WTC11 (cell line): ENCODE data around the gene IFNAR2. TPM values are rescaled to one million over a fixed set of nuclear protein-coding genes. Genes with fewer than 3 reads are reported as not detected.

ENCODE experiments used
- ATAC-seq: fragments of 200-7000 bp; cut with Tn5 transposase; 2 replicates; pipeline ENCODE4 v1.10.0; 2021; ENCODE audit warnings: mild to moderate bottlenecking, moderate library complexity
- CTCF ChIA-PET: fragments of 300-600 bp; sonication (Branson Sonifier 250); formaldehyde crosslinking; loops from one replicate; lab custom pipeline; 2021; ENCODE audit warnings: antibody characterized with exemption; lab: Charles Lee
- POLR2A ChIA-PET: fragments of 350-600 bp; sonication (Branson Sonifier 250); formaldehyde crosslinking; loops from one replicate; lab custom pipeline; 2021; ENCODE audit warnings: antibody characterized with exemption; lab: Charles Lee
- DNase-seq: peaks from one replicate; pipeline ENCODE4 v3.0.0; 2021; ENCODE audit warnings: low spot score
- H3K27ac Mint-ChIP-seq: 2 replicates; pipeline ENCODE4 v1.8.0; 2021; ENCODE audit warnings: mixed read lengths
- H3K27me3 Mint-ChIP-seq: 2 replicates; pipeline ENCODE4 v1.8.0; 2021; ENCODE audit warnings: low read depth, mild to moderate bottlenecking, moderate library complexity, mixed read lengths
- H3K36me3 Mint-ChIP-seq: 2 replicates; pipeline ENCODE4 v1.8.0; 2021; ENCODE audit warnings: mixed read lengths
- H3K4me1 Mint-ChIP-seq: 2 replicates; pipeline ENCODE4 v1.8.0; 2022; ENCODE audit warnings: mixed read lengths
- H3K4me3 Mint-ChIP-seq: 2 replicates; pipeline ENCODE4 v1.8.0; 2021; ENCODE audit warnings: mild to moderate bottlenecking, moderate library complexity, mixed read lengths
- H3K9me3 Mint-ChIP-seq: 2 replicates; pipeline ENCODE4 v1.8.0; 2021; ENCODE audit warnings: mixed read lengths
- ATF3 ChIP-seq: sonication (generic); formaldehyde crosslinking; conservative IDR thresholded peaks from 2 replicates; pipeline ENCODE4 v1.8.1; 2022; ENCODE audit warnings: mild to moderate bottlenecking, missing genetic modification reagents
- CBFB ChIP-seq: sonication (generic); formaldehyde crosslinking; IDR thresholded peaks from 2 replicates; pipeline ENCODE4 v1.8.1; 2022; ENCODE audit warnings: mild to moderate bottlenecking, low read depth, missing genetic modification reagents
- ESRRA ChIP-seq: sonication (generic); formaldehyde crosslinking; IDR thresholded peaks from 2 replicates; pipeline ENCODE4 v1.8.1; 2022; ENCODE audit warnings: mild to moderate bottlenecking, missing genetic modification reagents, borderline replicate concordance
- FOXK1 ChIP-seq: sonication (generic); formaldehyde crosslinking; IDR thresholded peaks from 2 replicates; pipeline ENCODE4 v1.8.0; 2022; ENCODE audit warnings: mild to moderate bottlenecking, moderate library complexity, missing genetic modification reagents
- GABPB1 ChIP-seq: sonication (generic); formaldehyde crosslinking; IDR thresholded peaks from 2 replicates; pipeline ENCODE4 v1.8.1; 2023; ENCODE audit warnings: mild to moderate bottlenecking, missing genetic modification reagents
- MLX ChIP-seq: sonication (generic); formaldehyde crosslinking; IDR thresholded peaks from 2 replicates; pipeline ENCODE4 v1.8.1; 2023; ENCODE audit warnings: mild to moderate bottlenecking, missing genetic modification reagents, moderate library complexity
- NFE2L1 ChIP-seq: sonication (generic); formaldehyde crosslinking; IDR thresholded peaks from 2 replicates; pipeline ENCODE4 v1.8.1; 2023; ENCODE audit warnings: missing genetic modification reagents
- OVOL2 ChIP-seq: fragments of 250-450 bp; sonication (Bioruptor Pico); IDR thresholded peaks from 2 replicates; pipeline ENCODE4 v1.9.0; 2021; ENCODE audit warnings: mild to moderate bottlenecking, borderline replicate concordance
- ZBTB21 ChIP-seq: sonication (generic); formaldehyde crosslinking; IDR thresholded peaks from 2 replicates; pipeline ENCODE4 v1.8.1; 2023; ENCODE audit warnings: mild to moderate bottlenecking, missing genetic modification reagents, borderline replicate concordance
- ZNF232 ChIP-seq: sonication (generic); formaldehyde crosslinking; IDR thresholded peaks from 2 replicates; pipeline ENCODE4 v1.8.0; 2022; ENCODE audit warnings: mild to moderate bottlenecking, missing genetic modification reagents
- ZSCAN18 ChIP-seq: fragments of 250-450 bp; sonication (Bioruptor Pico); IDR thresholded peaks from 2 replicates; pipeline ENCODE4 v2.1.2; 2022; ENCODE audit warnings: mild to moderate bottlenecking, moderate library complexity
- total RNA-seq: library from RNA; stranded (reverse); gene quantifications from 3 replicates; pipeline ENCODE4 v1.2.3, GENCODE V29; 2021
- TF ChIP-seq, protein P1 (sequence below): sonication (generic); formaldehyde crosslinking; IDR thresholded peaks from 2 replicates; pipeline ENCODE4 v1.8.1; 2022; ENCODE audit warnings: low read depth, mild to moderate bottlenecking, moderate library complexity, missing genetic modification reagents, borderline replicate concordance
- TF ChIP-seq, protein P2 (sequence below): sonication (generic); formaldehyde crosslinking; IDR thresholded peaks from 2 replicates; pipeline ENCODE4 v1.8.1; 2023; ENCODE audit warnings: mild to moderate bottlenecking, missing genetic modification reagents, borderline replicate concordance
- TF ChIP-seq, protein P3 (sequence below): sonication (generic); formaldehyde crosslinking; IDR thresholded peaks from 2 replicates; pipeline ENCODE4 v1.8.1; 2023; ENCODE audit warnings: mild to moderate bottlenecking, missing genetic modification reagents

The IFNAR2 gene
- total RNA-seq, 1 experiment from 2014 or later, result 13.3 TPM

- CTCF ChIA-PET, result interaction anchor here (0.7 kb wide), 1 partner anchor 105 kb away, joined by 3 read pairs; no protein-coding TSS in a partner anchor
Observed at GRCh38 chr21:33256019-33256418, 26.3 kb downstream of the IFNAR2 start.

GRCh38 chr21:33257094-33257803 is 27.5 kb downstream of the IFNAR2 start:
- H3K4me1 Mint-ChIP-seq, result 0 out of 2 replicates have a peak, but pooled peaks cover 7% of the 10 kb centered on the region
- no peak overlapping the region for H3K27ac Mint-ChIP-seq
- peaks cover 13% of the 10 kb centered on the region for H3K9me3 Mint-ChIP-seq
- POLR2A ChIA-PET, result no interaction called here
- peaks cover 61% of the 10 kb centered on the region for H3K36me3 Mint-ChIP-seq
- H3K27me3 Mint-ChIP-seq, result no peaks in the 10 kb centered on the region
- no peak overlapping the region for H3K4me3 Mint-ChIP-seq
- CTCF ChIA-PET, result no interaction called here
- TF ChIP-seq, protein P1, sequence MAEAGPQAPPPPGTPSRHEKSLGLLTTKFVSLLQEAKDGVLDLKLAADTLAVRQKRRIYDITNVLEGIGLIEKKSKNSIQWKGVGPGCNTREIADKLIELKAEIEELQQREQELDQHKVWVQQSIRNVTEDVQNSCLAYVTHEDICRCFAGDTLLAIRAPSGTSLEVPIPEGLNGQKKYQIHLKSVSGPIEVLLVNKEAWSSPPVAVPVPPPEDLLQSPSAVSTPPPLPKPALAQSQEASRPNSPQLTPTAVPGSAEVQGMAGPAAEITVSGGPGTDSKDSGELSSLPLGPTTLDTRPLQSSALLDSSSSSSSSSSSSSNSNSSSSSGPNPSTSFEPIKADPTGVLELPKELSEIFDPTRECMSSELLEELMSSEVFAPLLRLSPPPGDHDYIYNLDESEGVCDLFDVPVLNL (CRISPR knock-in tag), result no peak
- TF ChIP-seq CBFB (no peak), MLX (CRISPR knock-in tag) (no peak), ZSCAN18 (CRISPR knock-in tag) (no peak)
- DNase-seq (no peak), ATAC-seq (no peak)

More at GRCh38 chr21:33256019-33256418, 26.3 kb downstream of the IFNAR2 start:
- DNase-seq (no peak), ATAC-seq (no peak)
- Mint-ChIP-seq H3K36me3 (peaks cover 71% of the 10 kb centered on the region), H3K27ac (no peak overlapping the region), H3K4me1 (0 out of 2 replicates have a peak, but pooled peaks cover 7% of the 10 kb centered on the region), H3K9me3 (peaks cover 13% of the 10 kb centered on the region), H3K27me3 (no peaks in the 10 kb centered on the region), H3K4me3 (no peak overlapping the region)
- no peak for TF ChIP-seq NFE2L1 (CRISPR knock-in tag)
- TF ChIP-seq ZNF232 (CRISPR knock-in tag), result no peak
- POLR2A ChIA-PET, result no interaction called here

DNA sequence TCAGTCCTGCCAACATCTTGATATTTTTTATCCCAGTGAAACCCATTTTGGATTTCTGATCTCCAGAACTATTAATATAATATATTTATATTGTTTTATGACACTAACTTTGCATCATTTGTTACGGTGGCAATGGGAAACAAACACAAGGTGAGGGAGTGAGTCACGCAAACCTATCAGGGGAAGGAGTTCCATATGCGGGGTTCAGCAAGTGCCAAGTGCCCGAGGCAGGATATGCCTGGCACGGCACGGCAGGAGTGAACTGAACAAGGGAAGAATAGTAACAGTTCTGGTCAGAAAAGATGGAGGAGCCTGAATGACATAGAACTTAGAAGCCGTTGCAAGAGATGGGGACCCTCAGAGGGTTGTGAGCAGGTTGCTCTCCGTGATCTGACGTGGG is 28.7 kb downstream of the IFNAR2 start:
- no peak for ATAC-seq
- TF ChIP-seq, protein P2, sequence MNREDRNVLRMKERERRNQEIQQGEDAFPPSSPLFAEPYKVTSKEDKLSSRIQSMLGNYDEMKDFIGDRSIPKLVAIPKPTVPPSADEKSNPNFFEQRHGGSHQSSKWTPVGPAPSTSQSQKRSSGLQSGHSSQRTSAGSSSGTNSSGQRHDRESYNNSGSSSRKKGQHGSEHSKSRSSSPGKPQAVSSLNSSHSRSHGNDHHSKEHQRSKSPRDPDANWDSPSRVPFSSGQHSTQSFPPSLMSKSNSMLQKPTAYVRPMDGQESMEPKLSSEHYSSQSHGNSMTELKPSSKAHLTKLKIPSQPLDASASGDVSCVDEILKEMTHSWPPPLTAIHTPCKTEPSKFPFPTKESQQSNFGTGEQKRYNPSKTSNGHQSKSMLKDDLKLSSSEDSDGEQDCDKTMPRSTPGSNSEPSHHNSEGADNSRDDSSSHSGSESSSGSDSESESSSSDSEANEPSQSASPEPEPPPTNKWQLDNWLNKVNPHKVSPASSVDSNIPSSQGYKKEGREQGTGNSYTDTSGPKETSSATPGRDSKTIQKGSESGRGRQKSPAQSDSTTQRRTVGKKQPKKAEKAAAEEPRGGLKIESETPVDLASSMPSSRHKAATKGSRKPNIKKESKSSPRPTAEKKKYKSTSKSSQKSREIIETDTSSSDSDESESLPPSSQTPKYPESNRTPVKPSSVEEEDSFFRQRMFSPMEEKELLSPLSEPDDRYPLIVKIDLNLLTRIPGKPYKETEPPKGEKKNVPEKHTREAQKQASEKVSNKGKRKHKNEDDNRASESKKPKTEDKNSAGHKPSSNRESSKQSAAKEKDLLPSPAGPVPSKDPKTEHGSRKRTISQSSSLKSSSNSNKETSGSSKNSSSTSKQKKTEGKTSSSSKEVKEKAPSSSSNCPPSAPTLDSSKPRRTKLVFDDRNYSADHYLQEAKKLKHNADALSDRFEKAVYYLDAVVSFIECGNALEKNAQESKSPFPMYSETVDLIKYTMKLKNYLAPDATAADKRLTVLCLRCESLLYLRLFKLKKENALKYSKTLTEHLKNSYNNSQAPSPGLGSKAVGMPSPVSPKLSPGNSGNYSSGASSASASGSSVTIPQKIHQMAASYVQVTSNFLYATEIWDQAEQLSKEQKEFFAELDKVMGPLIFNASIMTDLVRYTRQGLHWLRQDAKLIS (CRISPR knock-in tag), result no peak
- TF ChIP-seq OVOL2 (CRISPR knock-in tag) (no peak), FOXK1 (no peak), GABPB1 (no peak), ESRRA (no peak), ATF3 (no peak), ZBTB21 (CRISPR knock-in tag) (no peak)
- TF ChIP-seq, protein P3, sequence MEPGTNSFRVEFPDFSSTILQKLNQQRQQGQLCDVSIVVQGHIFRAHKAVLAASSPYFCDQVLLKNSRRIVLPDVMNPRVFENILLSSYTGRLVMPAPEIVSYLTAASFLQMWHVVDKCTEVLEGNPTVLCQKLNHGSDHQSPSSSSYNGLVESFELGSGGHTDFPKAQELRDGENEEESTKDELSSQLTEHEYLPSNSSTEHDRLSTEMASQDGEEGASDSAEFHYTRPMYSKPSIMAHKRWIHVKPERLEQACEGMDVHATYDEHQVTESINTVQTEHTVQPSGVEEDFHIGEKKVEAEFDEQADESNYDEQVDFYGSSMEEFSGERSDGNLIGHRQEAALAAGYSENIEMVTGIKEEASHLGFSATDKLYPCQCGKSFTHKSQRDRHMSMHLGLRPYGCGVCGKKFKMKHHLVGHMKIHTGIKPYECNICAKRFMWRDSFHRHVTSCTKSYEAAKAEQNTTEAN (CRISPR knock-in tag), result no peak
- H3K4me1 Mint-ChIP-seq, result 0 out of 2 replicates have a peak, but pooled peaks cover 2% of the 10 kb centered on the region
- no peaks in the 10 kb centered on the region for H3K27me3 Mint-ChIP-seq
- ChIA-PET CTCF (no interaction called here), POLR2A (no interaction called here)
- H3K4me3 Mint-ChIP-seq, result no peak overlapping the region
- peaks cover 52% of the 10 kb centered on the region for H3K36me3 Mint-ChIP-seq
- DNase-seq, result no peak
- H3K9me3 Mint-ChIP-seq, result peaks cover 13% of the 10 kb centered on the region
- no peak overlapping the region for H3K27ac Mint-ChIP-seq
